GM21423 (cell line): ENCODE data around the gene SPATA45.

Experiments
- ATAC-seq: cut with Tn5 transposase; IDR thresholded peaks from one replicate; pipeline ENCODE4 v1.9.1; 2021; ENCODE audit warnings: mild to moderate bottlenecking, moderate library complexity; ENCODE audit not compliant: unreplicated experiment

SPATA45 gene

GRCh38 chr1:212833211-212834207, 13.9 kb downstream of the SPATA45 start:
- peak; percentile 91 for ATAC-seq

DNA sequence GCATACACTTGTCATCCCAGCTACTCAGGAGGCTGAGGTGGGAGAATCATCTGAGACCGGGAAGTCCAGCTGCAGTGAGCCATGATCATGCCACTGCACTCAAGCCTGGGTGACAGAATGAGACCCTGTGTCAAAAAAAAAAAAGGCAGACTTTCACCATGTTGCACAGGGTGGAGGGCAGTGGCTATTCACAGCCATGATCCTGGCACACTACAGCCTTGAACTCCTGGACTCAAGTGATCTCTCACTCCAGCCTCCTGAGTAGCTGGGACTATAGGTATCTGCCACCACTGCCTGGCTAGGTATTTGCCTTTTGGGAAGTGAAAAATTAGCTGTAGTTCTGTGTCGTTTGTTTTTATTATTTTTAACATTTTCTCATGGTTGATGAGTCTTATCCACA, 19.1 kb downstream of the SPATA45 start:
- no peak for ATAC-seq

DNA sequence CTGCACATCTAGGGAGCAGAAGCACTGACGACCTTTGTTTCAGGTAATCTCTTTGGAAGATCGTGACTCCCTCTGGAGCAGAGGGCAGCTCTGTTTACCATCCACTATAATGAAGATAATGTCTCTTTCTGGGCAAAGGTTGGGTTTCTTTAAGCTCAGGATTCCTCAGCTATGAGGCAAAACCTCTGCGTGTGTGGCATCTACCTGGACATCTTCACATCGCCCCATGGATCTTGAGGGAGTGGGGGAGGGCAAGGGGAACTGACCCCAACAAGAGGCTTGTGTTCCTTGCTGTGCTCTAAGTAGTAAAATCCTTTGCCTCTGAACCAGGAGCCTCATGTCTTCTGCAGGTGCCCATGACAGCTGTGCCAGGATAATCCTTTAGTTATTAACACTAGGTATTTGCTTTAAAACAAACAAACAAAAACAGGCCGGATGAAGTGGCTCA, 19.6 kb downstream of the SPATA45 start:
- ATAC-seq: no peak

DNA sequence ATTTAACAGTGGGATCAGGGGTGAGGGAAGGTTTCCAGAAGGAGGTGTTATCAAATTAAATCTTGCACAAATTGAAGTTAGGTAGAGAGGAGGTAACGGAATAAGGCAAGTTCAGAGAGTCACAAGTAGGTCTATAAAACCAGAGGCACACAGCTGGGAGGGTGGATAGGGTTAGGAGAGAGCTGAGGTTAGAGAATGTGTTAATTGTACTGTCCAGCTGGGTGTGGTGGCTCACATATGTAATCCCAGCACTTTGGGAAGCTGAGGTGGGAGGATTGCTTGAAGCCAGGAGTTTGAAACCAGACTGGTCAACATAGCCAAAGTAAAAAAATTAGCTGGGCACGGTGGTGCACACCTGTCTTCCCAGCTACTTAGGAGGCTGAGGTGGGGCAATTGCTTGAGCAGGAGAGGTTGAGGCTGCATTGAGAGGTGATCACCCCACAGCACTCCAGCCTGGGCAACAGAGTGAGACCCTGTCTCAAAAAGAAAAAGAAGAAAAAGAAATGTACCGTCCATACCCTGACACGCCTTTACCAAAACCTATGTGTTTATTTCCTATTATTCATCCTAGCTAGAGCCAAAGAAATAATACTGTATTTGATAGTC, 20.2 kb downstream of the SPATA45 start:
- ATAC-seq: no peak

DNA sequence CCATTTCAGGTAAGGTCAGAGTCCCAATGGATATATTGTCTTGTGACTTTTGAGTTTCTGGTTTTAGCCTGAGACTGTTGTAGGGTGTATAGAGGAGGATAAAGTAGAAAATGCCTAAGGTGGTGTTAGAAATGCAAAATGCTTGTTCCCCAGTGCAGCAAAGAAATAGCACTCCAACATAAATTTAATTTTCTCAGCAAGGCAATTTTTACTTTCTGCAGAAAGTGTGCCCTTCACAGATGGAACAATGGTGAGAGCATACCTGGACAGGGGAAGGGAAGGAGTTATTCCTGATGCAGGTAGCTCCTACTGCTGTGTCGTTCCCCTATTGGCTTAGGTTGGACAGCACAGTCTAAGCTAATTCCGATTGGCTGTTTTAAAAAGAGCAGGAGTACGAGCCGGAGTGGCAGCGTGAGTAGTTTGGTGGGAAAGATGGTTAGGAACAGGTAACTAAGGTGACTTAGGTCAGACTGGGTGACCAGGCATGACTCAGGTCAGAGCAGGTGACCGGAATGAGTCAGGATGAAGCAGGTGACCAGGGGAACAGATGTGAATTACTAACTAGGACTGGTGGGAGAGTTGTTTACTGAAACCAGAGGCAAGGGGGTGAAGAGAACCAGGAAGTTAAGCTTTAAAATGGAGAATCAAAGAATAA, 21.5 kb downstream of the SPATA45 start:
- ATAC-seq: no peak

DNA sequence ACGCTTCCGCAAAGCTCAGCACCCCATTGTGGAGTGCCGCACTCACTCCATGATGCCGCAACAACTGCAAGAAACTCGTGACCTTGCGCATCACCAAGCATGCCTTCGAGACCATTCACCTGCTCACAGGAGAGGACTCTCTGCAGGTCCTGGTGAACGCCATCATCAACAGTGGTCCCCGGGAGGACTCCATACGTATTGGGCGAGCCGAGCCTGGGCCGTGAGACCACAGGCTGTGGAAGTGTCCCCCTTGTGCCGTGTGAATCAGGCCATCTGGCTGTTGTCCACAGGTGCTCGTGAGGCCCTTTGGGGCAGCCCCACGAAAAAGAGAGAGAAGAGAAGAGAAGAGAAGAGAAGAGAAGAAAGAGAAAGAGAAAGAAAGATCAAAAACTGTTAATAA, 23.2 kb downstream of the SPATA45 start:
- ATAC-seq: no peak

- no peak for ATAC-seq
These were observed 24.5 kb downstream of the SPATA45 start for GRCh38 chr1:212822956-212823355.

- ATAC-seq: no peak
These were observed 26.5 kb downstream of the SPATA45 start for GRCh38 chr1:212820969-212821368.

DNA sequence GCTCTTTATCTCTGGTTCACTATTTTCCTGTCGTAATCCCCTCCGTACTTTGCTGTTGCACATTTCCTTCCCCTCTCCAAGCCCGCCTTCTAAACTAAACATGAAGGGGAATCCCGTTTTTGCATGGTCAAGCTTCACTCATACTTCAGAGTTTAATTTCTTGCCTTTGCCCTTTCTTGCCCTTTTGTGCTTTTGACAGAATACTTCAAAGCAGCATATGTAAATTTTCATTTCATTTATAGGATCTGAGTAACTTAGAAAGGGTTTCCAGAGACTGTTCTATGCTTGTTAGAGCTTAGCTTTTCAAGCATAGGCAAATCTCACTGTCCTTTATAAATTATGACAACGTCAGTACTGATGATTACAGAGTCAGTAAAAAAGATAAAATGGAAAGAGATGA, 27.7 kb downstream of the SPATA45 start:
- peak; percentile 65 for ATAC-seq

- no peak for ATAC-seq
These were observed 30.7 kb downstream of the SPATA45 start for GRCh38 chr1:212816567-212817278.

GRCh38 chr1:212814537-212815334, 32.7 kb downstream of the SPATA45 start:
- no peak for ATAC-seq

- no peak for ATAC-seq
These were observed 41.7 kb downstream of the SPATA45 start for GRCh38 chr1:212805767-212806166.

DNA sequence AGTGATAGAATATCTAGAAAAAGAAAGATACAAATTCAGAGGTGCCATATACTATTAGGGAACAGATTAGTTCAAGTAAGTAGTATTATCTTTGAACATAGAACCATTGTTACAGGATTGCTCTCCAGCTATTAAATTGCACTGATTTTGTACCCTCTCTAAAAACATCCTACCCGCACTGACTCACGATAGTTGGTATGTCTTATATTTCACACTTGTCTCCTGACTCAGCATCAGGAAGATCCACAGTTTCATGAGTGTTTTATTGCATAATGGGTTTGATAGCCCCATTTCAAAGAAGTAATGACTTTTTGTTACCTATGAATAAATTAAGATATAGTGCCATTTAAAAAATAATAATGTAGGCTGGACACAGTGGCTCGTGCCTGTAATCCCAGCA, 49.8 kb downstream of the SPATA45 start:
- ATAC-seq: no peak

DNA sequence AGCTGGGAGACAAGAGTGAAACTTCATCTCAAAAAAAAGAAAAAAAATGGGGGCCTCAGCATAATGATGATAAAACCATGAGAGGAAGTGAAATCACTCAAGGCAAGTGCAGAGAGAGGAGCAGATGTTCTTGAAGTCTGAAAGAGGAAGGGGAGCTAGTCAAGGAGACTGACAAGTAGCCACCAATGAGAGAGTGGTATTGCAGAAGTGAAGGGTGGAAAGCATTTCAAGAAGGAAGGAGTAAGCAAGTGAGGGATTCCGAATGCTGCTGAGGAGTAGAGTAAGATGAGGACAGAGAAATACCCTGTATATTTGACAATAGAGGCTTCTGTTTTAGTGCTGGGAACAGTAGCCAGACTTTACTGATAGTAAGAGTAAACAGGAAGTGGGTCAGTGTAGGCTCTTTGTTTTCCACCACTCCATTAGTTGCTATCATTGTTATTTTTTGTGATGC, 52.9 kb downstream of the SPATA45 start:
- peak; percentile 78 for ATAC-seq

DNA sequence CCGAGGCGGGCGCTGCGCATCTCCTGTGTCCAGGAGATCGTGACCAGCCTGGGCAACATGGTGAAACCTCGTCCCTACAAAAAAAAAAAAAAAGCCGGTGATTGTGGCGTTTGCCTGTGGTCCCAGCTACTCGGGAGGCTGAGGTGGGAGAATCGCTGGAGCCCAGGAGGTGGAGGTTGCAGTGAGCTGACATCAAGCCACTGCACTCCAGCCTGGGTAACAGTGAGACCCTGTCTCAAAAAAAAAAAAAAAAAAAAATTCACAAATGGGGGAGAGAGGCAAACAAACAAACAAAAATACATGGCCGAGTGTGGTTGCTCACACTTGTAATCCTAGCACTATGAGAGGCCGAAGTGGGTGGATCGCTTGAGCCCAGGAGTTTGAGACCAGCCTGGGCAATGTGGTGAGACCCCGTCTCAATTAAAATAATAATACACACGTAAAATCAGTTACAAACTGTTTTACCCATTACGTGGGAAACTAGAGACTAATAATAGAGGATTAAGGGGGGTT, 55.0 kb downstream of the SPATA45 start:
- no peak for ATAC-seq

DNA sequence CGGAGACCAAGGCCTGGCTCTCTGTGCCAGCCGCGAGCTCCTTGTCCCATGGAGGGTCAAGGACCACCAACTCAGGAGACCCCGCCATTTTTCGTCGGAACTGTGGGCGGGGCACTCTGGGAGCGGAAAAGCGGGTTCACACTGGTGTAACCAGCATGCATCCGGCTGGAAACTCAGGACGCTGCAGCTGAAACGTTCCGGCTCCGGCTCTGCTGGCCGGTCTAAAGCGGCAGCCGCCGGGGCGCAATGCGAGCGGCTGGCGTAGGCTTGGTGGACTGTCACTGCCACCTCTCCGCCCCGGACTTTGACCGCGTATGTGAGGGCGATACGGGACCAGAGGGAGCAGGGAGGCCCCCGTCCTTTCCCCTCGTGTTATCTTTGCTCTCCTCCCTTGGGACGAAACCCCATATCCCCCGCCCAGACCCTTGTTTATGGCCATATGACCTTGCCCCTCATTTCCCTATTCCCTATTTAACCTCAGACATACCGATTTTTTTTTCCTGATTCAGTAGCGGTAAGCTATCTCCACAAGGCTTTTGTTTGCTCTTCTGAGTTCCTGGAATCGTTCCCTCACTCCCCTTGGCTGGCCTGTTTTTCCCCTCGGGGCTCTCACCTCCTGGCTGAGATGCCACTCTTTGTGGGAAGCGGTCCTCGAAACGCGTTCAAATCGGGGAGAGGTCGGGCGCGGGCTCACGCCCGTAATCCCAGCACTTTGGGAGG, 55.6 kb downstream of the SPATA45 start, which contains the start of the genes NSL1 and TATDN3:
Gene NSL1, minus strand, starts transcription at position 102 of the 720 bp plus-strand sequence. Its CDS starts 14 bp downstream, at position 88.
Gene TATDN3, plus strand, starts transcription at position 219 of the 720 bp plus-strand sequence. Its CDS starts 28 bp downstream, at position 247.
- ATAC-seq: peak; percentile 68

DNA sequence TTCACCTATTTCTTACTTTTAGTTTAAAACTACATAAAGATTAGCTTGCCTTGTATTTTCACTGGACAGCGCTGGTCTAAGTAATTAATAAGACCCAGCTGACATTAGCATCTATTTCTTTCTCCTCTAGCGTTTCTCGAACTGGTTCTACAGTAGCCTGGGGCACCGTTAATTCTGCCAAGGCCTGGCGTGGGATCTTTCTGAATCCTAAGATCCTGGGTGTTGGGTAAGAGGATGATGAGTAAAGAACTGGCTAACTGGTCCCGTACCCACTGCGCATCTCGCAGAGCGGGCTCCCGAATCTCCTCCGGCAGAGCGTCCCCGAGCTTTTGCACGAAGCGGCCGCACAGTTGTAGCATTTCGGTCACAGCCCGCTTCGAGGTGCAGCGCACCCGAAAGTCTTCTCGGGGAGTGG, 56.2 kb downstream of the SPATA45 start:
- peak; percentile 30 for ATAC-seq

DNA sequence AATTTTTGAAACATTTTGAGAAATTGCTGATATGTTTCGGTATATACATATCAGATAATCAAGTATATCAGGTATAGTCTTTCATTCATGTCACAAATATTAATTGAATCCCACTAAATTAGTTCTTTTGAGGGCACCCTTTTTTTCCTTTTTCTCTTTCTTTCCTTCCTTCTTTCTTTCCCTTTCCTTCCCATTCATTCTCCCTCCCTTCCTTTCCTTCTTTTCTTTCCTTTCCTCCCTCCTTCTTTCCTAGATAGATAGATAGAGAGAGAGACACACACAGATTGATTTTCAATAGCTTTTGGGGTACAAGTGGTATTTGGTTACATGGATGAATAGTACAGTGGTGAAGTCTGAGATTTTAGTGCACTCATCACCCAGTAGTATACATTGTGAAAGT, 61.6 kb downstream of the SPATA45 start:
- ATAC-seq: no peak

DNA sequence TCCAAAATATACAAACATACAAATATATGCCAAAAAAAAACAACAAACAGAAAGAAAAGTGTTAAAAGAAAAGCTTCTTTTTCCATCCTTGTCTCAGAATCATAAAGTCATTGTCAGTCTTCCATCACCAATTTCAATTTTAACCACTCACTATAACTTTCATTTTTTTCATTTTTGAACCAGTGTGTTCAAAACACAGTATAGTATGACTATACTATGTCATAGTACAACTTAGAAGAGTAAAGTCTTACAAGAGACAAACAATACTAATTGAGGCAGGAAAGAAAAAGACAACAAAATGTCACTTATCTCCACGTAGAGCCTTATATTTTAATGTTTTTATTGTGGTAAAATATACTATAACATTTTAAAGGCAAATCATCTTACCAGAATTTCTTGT, 63.5 kb downstream of the SPATA45 start:
- no peak for ATAC-seq
